Breast epithelium (tissue), 4 donors: ENCODE results near the gene C10orf88. TPM values are rescaled to one million over a fixed set of nuclear protein-coding genes. Genes with fewer than 3 reads are reported as not detected.

ENCODE experiments used
- DNase-seq, 2 donors: peaks; one replicate each; pipeline ENCODE4 v3.0.0-alpha.2; 2019; ENCODE audit warnings: low spot score in 2 of 2
- H3K27ac ChIP-seq, 2 donors: fragments of 200-600 bp; sonication (generic) in 1 of 2; one replicate each; pipeline ENCODE4 v1.5.1; 2016 to 2019; ENCODE audit warnings: mild to moderate bottlenecking in 1 of 2
- H3K27me3 ChIP-seq, 2 donors: fragments of 200-600 bp; sonication (generic) in 1 of 2; one replicate each; pipeline versions ENCODE4 v1.5.1 to v1.6.0; 2017 to 2019; ENCODE audit warnings: control low read depth in 1 of 2, mild to moderate bottlenecking in 1 of 2
- H3K36me3 ChIP-seq: fragments of 200-600 bp; one replicate; pipeline ENCODE4 v1.5.1; 2019
- H3K4me1 ChIP-seq, 2 donors: fragments of 200-600 bp; sonication (generic); one replicate each; pipeline ENCODE4 v1.5.1; 2016 to 2019; ENCODE audit warnings: control low read depth in 1 of 2
- H3K4me3 ChIP-seq, 3 donors: fragments of 200-600 bp; sonication (generic); 1 replicate in 2 of 3; 2 replicates in 1 of 3; pipeline ENCODE4 v1.5.1; 2016 to 2019; ENCODE audit warnings: mild to moderate bottlenecking in 3 of 3, moderate library complexity in 2 of 3
- H3K9me3 ChIP-seq, 2 donors: fragments of 200-600 bp; sonication (generic) in 1 of 2; one replicate each; pipeline ENCODE4 v1.5.1; 2016 to 2019; ENCODE audit warnings: control low read depth in 1 of 2
- POLR2A ChIP-seq: fragments of 450-650 bp; IDR thresholded peaks from one replicate; pipeline ENCODE4 v1.6.1; 2016; ENCODE audit warnings: antibody characterized with exemption, mild to moderate bottlenecking, moderate library complexity
- POLR2AphosphoS5 ChIP-seq, 3 donors: sonication (generic); formaldehyde crosslinking; IDR thresholded peaks; one replicate each; pipeline ENCODE4 v1.6.1; 2017; ENCODE audit warnings: antibody characterized with exemption in 3 of 3
- intact Hi-C: fragments of 100-400 bp; cut with DNase I; formaldehyde crosslinking; loops from one replicate; pipeline ENCODE4 v1.15.1; 2023; ENCODE audit warnings: low total_unique reads
- total RNA-seq, 3 donors: library from RNA; depleted of rRNA; stranded (reverse); fragments of >200 nt; gene quantifications; one replicate each; pipeline ENCODE4 v1.1.0, GENCODE V29; 2016
- TF ChIP-seq, protein P1 (sequence below), 3 donors: fragments of 450-650 bp; IDR thresholded peaks; one replicate each; pipeline ENCODE4 v1.5.1; 2016 to 2017; ENCODE audit warnings: antibody characterized with exemption in 3 of 3, mild to moderate bottlenecking in 3 of 3, moderate library complexity in 3 of 3

Gene C10orf88
- total RNA-seq, 3 donors from 2014 or later = 4.5 to 8.0 (median 7.5) TPM

DNA sequence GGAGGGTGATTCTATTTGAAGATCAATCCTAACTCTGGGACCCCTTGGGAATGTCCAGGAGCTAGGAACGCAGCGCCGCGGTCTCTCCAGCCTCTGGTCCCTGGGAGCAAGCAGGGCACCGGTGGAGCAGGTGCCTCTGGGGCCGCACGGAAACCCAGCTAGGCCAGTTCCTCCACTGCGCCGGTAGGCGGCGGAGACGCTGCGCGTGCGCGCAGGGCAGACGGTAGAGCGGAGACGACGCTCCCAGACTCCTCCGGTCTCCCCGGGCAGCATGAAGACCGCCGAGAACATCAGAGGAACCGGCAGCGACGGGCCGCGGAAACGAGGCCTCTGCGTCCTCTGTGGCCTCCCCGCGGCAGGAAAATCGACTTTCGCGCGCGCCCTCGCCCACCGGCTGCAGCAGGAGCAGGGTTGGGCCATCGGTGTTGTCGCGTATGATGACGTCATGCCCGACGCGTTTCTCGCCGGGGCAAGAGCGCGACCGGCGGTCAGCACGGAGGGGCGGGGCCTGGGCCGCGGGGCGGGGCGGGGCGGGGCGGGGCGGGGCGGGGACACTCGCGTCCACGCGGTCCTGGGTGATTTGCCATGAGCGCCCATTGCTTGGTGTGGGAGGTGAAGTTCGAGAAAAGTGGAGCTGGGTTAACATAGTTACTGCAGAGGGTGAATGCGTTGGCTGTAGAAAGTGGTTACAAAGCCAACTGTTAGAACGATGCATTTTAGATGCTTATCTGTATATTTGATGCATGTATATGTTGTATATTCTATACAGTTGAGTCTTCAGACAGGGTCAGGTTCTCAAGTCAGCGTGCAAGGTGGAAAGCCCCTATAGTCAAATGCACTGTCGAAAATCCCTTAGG, 26.4 kb upstream of the C10orf88 start, which contains the start of gene PSTK:
Gene PSTK (plus strand): TSS at position 193 of the 857 bp plus-strand sequence. CDS start 79 bp downstream, at position 272.
- no peaks in the 10 kb centered on the region for H3K27me3 ChIP-seq
- H3K36me3 ChIP-seq = no peaks in the 10 kb centered on the region
- H3K9me3 ChIP-seq = no peaks in the 10 kb centered on the region
- intact Hi-C loops = no loop called here
- H3K4me3 ChIP-seq = peak within 1 kb of the TSS; percentile 78 to 89 (median 83)
- TF ChIP-seq POLR2AphosphoS5 (IDR thresholded peaks at IDR 0.05) = peak; percentile 81 to 92 (median 85)
- no peak for TF ChIP-seq POLR2A
- TF ChIP-seq, protein P1, sequence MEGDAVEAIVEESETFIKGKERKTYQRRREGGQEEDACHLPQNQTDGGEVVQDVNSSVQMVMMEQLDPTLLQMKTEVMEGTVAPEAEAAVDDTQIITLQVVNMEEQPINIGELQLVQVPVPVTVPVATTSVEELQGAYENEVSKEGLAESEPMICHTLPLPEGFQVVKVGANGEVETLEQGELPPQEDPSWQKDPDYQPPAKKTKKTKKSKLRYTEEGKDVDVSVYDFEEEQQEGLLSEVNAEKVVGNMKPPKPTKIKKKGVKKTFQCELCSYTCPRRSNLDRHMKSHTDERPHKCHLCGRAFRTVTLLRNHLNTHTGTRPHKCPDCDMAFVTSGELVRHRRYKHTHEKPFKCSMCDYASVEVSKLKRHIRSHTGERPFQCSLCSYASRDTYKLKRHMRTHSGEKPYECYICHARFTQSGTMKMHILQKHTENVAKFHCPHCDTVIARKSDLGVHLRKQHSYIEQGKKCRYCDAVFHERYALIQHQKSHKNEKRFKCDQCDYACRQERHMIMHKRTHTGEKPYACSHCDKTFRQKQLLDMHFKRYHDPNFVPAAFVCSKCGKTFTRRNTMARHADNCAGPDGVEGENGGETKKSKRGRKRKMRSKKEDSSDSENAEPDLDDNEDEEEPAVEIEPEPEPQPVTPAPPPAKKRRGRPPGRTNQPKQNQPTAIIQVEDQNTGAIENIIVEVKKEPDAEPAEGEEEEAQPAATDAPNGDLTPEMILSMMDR (IDR thresholded peaks at IDR 0.05) = peak; percentile 94 to 98 (median 97)
- no peaks in the 10 kb centered on the region for H3K4me1 ChIP-seq
- DNase-seq = peak; percentile 82 to 89
- peak within 1 kb of the TSS; percentile 96 for H3K27ac ChIP-seq

GRCh38 chr10:122974543-122975064, 20.6 kb upstream of the C10orf88 start:
- Histone ChIP-seq H3K27ac (no peak overlapping the region), H3K27me3 (no peaks in the 10 kb centered on the region), H3K36me3 (no peaks in the 10 kb centered on the region), H3K4me1 (no peaks in the 10 kb centered on the region), H3K9me3 (no peaks in the 10 kb centered on the region), H3K4me3 (no peak overlapping the region)
- intact Hi-C loops = no loop called here
- TF ChIP-seq, protein P1 (IDR thresholded peaks at IDR 0.05) = no peak
- TF ChIP-seq POLR2A = no peak
- no peak for DNase-seq

DNA sequence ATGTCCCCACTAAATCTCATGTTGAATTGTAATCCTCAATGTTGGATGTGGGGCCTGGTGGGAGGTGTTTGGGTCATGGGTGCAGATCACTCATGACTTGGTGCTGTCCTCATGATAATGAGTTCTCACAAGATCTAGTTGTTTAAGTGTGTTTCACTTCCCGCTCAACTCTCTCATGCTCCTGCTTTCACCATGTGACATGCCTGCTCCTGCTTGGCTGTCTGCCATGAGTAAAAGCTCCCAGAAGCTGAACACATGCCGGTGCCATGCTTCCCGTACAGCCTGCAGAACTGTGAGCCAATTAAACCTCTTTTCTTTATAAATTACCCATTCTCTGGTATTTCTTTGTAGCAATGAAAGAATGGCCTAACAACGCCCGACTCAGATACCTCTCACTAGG, 20.0 kb upstream of the C10orf88 start:
- intact Hi-C loops = no loop called here
- Histone ChIP-seq H3K27ac (no peak overlapping the region), H3K4me1 (no peaks in the 10 kb centered on the region), H3K36me3 (no peaks in the 10 kb centered on the region), H3K27me3 (no peaks in the 10 kb centered on the region), H3K9me3 (no peaks in the 10 kb centered on the region), H3K4me3 (no peak overlapping the region)
- TF ChIP-seq POLR2A = no peak
- TF ChIP-seq, protein P1 (IDR thresholded peaks at IDR 0.05) = no peak
- no peak for TF ChIP-seq POLR2AphosphoS5 (IDR thresholded peaks at IDR 0.05)
- DNase-seq = no peak

GRCh38 chr10:122968698-122969097, 14.7 kb upstream of the C10orf88 start:
- Histone ChIP-seq H3K36me3 (no peaks in the 10 kb centered on the region), H3K9me3 (peaks cover 0 to 8% of the 10 kb centered on the region in 2 donors), H3K4me3 (no peak overlapping the region), H3K4me1 (no peaks in the 10 kb centered on the region), H3K27me3 (no peaks in the 10 kb centered on the region), H3K27ac (no peak overlapping the region)
- intact Hi-C loops = no loop called here
- DNase-seq = no peak
- TF ChIP-seq, protein P1 (IDR thresholded peaks at IDR 0.05) = no peak
- TF ChIP-seq POLR2AphosphoS5 (IDR thresholded peaks at IDR 0.05) = no peak

- no peaks in the 10 kb centered on the region for H3K4me1 ChIP-seq
- no peaks in the 10 kb centered on the region for H3K36me3 ChIP-seq
- H3K27ac ChIP-seq = no peak overlapping the region
- no peaks in the 10 kb centered on the region for H3K27me3 ChIP-seq
- peaks cover 0 to 8% of the 10 kb centered on the region in 2 donors for H3K9me3 ChIP-seq
- intact Hi-C loops = no loop called here
- H3K4me3 ChIP-seq = no peak overlapping the region
- TF ChIP-seq POLR2A (no peak), POLR2AphosphoS5 (IDR thresholded peaks at IDR 0.05) (no peak)
- TF ChIP-seq, protein P1 (IDR thresholded peaks at IDR 0.05) = no peak
- DNase-seq = no peak
These were observed 12.9 kb upstream of the C10orf88 start for GRCh38 chr10:122966879-122967278.
